Measurements from ENCODE around the gene ATG16L2. TPM values are rescaled to one million over a fixed set of nuclear protein-coding genes. Genes with fewer than 3 reads are reported as not detected.

Gene ATG16L2
- total and polyA plus RNA-seq, 2 donors (not counting 3 experiments of a cell fraction or from before 2014, with no cell fraction given): 26.5 to 30.5 TPM

GRCh38 chr11:72793076-72793424 is 21.2 kb upstream of the ATG16L2 start:
- H3K9ac ChIP-seq (replicated peaks; ENCODE audit: extremely low read depth, insufficient read depth, low read length): peak overlapping the region; percentile 46

More at GRCh38 chr11:72793076-72793424, 21.2 kb upstream of the ATG16L2 start:
- CTCF ChIA-PET: interaction anchor here (0.7 to 4.2 kb wide), 13 partner anchors 11 to 496 kb away, joined by 3 to 136 read pairs (median 5); partner anchors contain the start of gene ATG16L2
- TF ChIP-seq EZH2 (IDR thresholded peaks at IDR 0.05; ENCODE audit: borderline replicate concordance, low read depth, low read length, severe bottlenecking) (no peak), CTCF (IDR thresholded peaks at IDR 0.05; ENCODE audit: extremely low read depth in 1 of 2, insufficient read depth in 1 of 2, low read depth in 1 of 2, low read length in 2 of 2) (no peak), POLR2AphosphoS5 (IDR thresholded peaks at IDR 0.05; ENCODE audit: insufficient read depth, low read depth, low read length) (no peak)
- no peak for FAIRE-seq
- peak overlapping the region; percentile 50 for H3K27ac ChIP-seq (ENCODE audit: insufficient read depth, low read depth, low read length)
- H3K79me2 ChIP-seq (ENCODE audit: control insufficient read depth, insufficient read depth, low read length): no peaks in the 10 kb centered on the region
- H3K4me2 ChIP-seq (ENCODE audit: insufficient read depth, low read length): peak overlapping the region; percentile 12
- H4K20me1 ChIP-seq (replicated peaks; ENCODE audit: control insufficient read depth, extremely low read depth, insufficient read depth, low read length): no peaks in the 10 kb centered on the region
- BruUV-seq (replicated peaks): no TSS peak
- H3K36me3 ChIP-seq (ENCODE audit: control insufficient read depth in 2 of 2, extremely low read depth in 1 of 2, insufficient read depth in 2 of 2, low read length in 2 of 2): no peaks in the 10 kb centered on the region
- POLR2A ChIA-PET: interaction anchor here (1.2 kb wide), 1 partner anchor 68 kb away, joined by 4 read pairs; no protein-coding TSS in a partner anchor
- no peaks in the 10 kb centered on the region for H3K9me1 ChIP-seq (replicated peaks; ENCODE audit: control insufficient read depth, extremely low read depth, insufficient read depth, low read length)
- dilution Hi-C loops (cut with MboI; ENCODE audit: extremely low pct_ligation_motif_present, low sequenced_read_pairs) (no loop called here), intact Hi-C loops (cut with micrococcal nuclease) (loop anchor here (1.0 to 5.0 kb wide), 3 partner anchors 41 to 206 kb away; partner anchors contain the start of gene ARAP1)
- H3K4me3 ChIP-seq (replicated peaks in 1 of 3; ENCODE audit: insufficient read depth in 1 of 3, low read depth in 1 of 3, low read length in 3 of 3): no peak overlapping the region
- no peak for DNase-seq (ENCODE audit: low read depth, low spot score)
- H2AFZ ChIP-seq (ENCODE audit: low read depth, low read length): peak overlapping the region; percentile 82
- H3K9me3 ChIP-seq (replicated peaks; ENCODE audit: control insufficient read depth, insufficient read depth, low read length): no peaks in the 10 kb centered on the region
- no peaks in the 10 kb centered on the region for H3K27me3 ChIP-seq (ENCODE audit: control insufficient read depth in 2 of 2, insufficient read depth in 2 of 2, low read length in 2 of 2)
- peaks cover 3% of the 10 kb centered on the region for H3K4me1 ChIP-seq (ENCODE audit: control insufficient read depth, extremely low read depth, insufficient read depth, low read length)

Measured in endothelial cell of umbilical vein (primary cell).